HUES48 (cell line): ENCODE measurements around the gene COBL.

Experiments used
- H3K27ac ChIP-seq: one replicate; pipeline ENCODE4 v1.7.0; 2013; ENCODE audit warnings: low read depth, low read length, inconsistent platforms
- H3K27me3 ChIP-seq: 2 replicates; pipeline ENCODE4 v1.6.1; 2013; ENCODE audit warnings: mild to moderate bottlenecking, low read length; ENCODE audit not compliant: control insufficient read depth, insufficient read depth
- H3K36me3 ChIP-seq: 2 replicates; pipeline ENCODE4 v1.6.1; 2013; ENCODE audit warnings: low read length; ENCODE audit not compliant: control insufficient read depth, insufficient read depth
- H3K4me1 ChIP-seq: 2 replicates; pipeline ENCODE4 v1.6.1; 2013; ENCODE audit warnings: mild to moderate bottlenecking, low read length; ENCODE audit not compliant: control insufficient read depth, insufficient read depth
- H3K4me3 ChIP-seq: 2 replicates; pipeline ENCODE4 v1.5.1; 2013; ENCODE audit warnings: mild to moderate bottlenecking, low read depth, low read length
- H3K9ac ChIP-seq: 2 replicates; pipeline ENCODE4 v1.6.1; 2013; ENCODE audit warnings: mild to moderate bottlenecking, low read depth, low read length, moderate library complexity
- H3K9me3 ChIP-seq: 2 replicates; pipeline ENCODE4 v1.6.1; 2013; ENCODE audit warnings: low read length; ENCODE audit not compliant: control insufficient read depth, insufficient read depth

COBL gene

DNA sequence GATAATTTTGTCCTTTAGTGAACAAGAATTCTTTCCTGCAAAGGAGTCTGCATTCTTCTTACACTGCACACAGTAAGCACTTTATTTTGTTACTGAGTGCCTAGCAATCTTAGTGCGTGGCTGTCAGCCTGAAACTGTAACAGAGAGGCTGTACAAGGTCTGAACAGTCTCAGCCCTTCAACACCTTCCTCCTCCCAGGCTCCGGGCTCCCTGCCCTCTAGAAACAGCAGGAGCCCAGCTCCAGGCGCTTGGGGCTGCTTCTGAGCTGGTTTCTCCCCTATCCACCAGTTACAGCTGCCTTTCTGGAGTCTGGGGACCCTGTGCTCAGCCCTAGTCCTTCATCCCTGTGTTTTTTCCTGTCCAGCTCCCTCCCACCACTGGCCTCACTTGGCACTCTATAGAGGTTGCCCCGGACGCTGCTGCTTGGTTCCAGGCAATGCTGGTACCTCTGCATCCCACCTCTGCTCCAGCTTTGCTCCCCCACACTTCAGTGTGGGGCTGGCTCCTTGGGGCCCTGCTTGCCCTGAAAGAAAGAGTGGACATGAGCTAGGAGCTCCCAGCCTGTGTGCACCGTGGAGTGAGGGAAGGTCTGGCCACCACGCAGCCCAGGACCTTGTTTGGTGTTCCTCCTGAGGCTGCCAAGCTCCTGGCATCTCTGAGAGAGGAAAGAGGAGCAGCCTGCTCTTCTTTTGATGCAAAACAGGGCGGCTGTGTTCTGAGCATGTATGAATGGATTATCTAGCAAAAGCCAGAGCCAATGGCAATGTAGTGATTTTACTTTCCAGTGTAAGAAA, 282.7 kb downstream of the COBL start:
- peaks cover 19% of the 10 kb centered on the region for H3K4me1 ChIP-seq
- H3K36me3 ChIP-seq, result peaks cover 23% of the 10 kb centered on the region
- no peak overlapping the region for H3K9ac ChIP-seq
- H3K4me3 ChIP-seq, result no peak overlapping the region
- H3K27me3 ChIP-seq, result no peaks in the 10 kb centered on the region
- H3K27ac ChIP-seq, result peak overlapping the region; percentile 67
- no peaks in the 10 kb centered on the region for H3K9me3 ChIP-seq

DNA sequence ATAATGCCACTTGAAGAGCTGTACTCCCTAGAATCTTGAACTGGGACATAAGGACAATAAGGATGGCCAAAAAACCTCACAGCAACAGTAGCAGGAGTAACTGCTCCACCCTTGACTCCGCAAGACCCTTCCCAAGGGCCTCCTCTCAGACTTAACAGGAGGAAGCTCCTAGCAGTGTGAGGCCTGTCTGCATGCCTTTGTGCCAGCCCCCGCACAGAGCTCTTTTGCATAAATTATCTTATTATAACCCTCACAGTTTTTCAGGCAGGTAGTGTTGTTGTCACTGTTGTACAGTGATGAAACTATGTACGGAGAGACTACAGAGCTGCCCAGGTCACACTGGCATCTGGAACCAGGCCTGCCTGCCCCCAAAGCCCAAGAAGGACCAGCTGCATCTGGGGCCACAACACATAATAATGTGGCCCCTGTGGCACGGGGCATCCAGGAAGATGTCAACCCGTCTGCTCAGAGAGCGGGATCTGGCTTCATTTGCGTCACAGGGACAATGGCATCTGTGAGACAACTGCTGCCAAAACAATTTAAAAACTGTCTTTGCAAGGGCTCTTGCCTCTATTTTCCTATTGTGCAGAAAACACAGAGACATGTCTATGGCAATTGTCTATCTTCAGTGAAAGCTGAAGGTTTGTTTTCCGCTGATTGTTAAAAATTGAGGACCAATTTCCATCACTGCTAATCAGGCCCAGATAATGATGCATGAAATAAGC, 284.7 kb downstream of the COBL start:
- Histone ChIP-seq H3K4me3 (no peak overlapping the region), H3K9me3 (no peaks in the 10 kb centered on the region), H3K9ac (no peak overlapping the region), H3K36me3 (peaks cover 43% of the 10 kb centered on the region), H3K4me1 (peaks cover 19% of the 10 kb centered on the region), H3K27ac (no peak overlapping the region), H3K27me3 (no peaks in the 10 kb centered on the region)

DNA sequence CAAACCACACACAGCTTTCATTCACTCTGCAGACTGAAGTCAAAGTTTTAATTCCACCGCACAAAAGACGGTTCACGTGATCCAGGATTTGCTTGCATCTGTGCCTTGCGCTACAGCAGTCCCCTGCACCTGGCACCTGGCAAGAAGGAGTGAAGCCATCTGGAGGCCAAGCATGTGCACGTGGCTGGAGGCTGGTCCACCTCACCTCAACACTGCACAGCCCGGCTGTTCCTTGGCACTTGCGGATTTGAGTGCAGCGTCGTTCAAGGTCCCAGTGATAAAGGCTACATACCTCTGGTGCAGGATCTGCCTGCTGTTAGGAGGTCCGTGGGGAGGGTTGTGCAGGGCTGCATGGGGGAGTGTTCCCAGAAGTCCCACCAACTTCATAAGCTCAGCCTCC, 285.4 kb downstream of the COBL start:
- no peak overlapping the region for H3K27ac ChIP-seq

DNA sequence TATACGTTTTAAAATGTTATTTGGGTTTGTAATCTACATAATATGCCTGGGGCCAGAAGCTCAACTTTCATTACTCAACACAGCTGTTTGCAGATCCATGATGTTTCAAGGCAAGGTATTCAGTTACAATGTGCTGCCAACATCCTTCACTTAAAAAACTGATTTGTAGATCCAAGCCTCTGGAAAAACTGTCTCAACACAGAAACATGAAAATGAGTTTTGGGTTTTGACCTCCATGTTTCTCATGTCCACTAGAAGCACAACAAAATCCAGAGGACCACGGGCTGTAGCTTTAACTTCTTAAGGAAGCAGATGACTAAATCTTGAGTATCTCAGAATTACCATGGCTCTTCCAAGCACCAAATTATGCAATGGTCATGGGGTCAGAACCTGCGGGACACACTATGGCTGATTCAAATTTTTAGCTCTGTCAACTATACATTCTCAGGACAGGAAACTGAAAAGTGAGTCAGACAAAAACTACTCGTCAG, 286.9 kb downstream of the COBL start:
- Histone ChIP-seq H3K36me3 (peaks cover 60% of the 10 kb centered on the region), H3K9ac (no peak overlapping the region), H3K9me3 (no peaks in the 10 kb centered on the region), H3K4me1 (peaks cover 10% of the 10 kb centered on the region), H3K27ac (no peak overlapping the region), H3K4me3 (no peak overlapping the region), H3K27me3 (no peaks in the 10 kb centered on the region)

More for the DNA sequence above, 285.4 kb downstream of the COBL start:
- Histone ChIP-seq H3K4me1 (peaks cover 19% of the 10 kb centered on the region), H3K9ac (no peak overlapping the region), H3K36me3 (peaks cover 49% of the 10 kb centered on the region), H3K4me3 (no peak overlapping the region), H3K9me3 (no peaks in the 10 kb centered on the region), H3K27me3 (no peaks in the 10 kb centered on the region)

DNA sequence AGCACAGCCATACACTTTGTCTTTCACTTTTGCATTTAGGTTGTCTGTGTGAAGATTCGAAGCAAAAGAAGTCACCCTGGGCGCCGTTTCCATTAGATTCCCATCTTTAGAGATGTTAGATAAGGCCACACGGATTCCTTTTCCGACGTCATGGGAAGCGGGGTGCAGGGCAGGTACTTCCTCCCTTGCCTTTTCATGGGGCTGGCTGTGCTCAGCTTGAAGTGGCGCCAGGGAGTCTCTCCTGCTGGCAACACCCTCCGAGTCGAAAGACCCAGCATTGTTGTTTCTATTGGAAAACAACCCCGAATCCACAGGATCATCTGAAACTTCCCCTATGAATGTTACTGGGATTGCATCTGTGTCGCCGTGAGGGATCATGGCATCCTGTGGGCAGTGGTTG, 287.5 kb downstream of the COBL start:
- Histone ChIP-seq H3K9ac (no peak overlapping the region), H3K4me1 (peaks cover 3% of the 10 kb centered on the region; the same call in 1 of the 2 replicates), H3K36me3 (peaks cover 65% of the 10 kb centered on the region), H3K4me3 (no peak overlapping the region), H3K9me3 (no peaks in the 10 kb centered on the region), H3K27me3 (no peaks in the 10 kb centered on the region), H3K27ac (no peak overlapping the region)

DNA sequence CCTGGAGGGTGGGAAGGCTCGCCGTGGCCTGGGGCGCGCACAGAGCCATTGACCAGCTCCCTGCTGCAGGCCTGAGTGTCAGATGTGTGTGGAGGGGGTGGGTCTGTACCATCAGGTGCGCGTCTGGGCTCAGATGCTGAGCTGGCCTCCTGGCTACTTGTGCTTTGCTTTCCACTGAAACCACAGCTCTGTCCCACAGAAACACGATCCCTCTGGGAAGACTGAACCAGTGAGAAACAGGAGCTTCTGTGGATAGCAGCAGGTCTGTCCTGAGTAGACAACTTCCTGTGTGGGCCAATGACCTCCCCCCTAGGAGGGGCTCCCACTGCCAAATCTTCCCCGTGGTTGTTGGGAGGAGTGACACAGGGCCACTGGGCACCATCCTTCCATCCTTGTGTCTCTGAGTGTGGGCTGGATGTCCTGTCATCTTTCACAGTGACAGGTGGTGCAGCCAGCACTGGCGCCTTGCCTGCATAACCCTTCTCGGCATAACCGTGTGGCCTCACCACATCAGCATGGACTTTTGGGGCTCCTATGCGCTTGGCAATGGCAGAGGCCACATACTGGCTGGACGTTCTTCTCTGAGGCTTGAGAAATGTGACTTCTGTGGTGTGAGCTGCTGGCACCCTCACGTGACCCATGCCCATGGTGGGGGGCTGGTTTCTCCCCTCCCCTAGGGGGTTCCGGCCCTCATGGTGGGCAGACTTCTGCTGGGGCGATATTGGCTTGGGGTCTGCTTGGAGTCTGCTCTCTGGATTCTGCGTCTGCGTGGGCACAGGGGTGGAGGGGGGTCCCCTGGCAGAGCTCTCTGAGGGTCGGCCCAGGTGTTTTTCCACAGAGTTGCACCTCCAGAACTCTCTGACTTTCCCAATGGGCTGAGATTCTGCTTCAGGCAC, 288.4 kb downstream of the COBL start:
- H3K27me3 ChIP-seq, result no peaks in the 10 kb centered on the region
- H3K9ac ChIP-seq, result no peak overlapping the region
- no peaks in the 10 kb centered on the region for H3K9me3 ChIP-seq
- no peaks in the 10 kb centered on the region for H3K4me1 ChIP-seq
- H3K27ac ChIP-seq, result no peak overlapping the region
- no peak overlapping the region for H3K4me3 ChIP-seq
- peaks cover 70% of the 10 kb centered on the region for H3K36me3 ChIP-seq

DNA sequence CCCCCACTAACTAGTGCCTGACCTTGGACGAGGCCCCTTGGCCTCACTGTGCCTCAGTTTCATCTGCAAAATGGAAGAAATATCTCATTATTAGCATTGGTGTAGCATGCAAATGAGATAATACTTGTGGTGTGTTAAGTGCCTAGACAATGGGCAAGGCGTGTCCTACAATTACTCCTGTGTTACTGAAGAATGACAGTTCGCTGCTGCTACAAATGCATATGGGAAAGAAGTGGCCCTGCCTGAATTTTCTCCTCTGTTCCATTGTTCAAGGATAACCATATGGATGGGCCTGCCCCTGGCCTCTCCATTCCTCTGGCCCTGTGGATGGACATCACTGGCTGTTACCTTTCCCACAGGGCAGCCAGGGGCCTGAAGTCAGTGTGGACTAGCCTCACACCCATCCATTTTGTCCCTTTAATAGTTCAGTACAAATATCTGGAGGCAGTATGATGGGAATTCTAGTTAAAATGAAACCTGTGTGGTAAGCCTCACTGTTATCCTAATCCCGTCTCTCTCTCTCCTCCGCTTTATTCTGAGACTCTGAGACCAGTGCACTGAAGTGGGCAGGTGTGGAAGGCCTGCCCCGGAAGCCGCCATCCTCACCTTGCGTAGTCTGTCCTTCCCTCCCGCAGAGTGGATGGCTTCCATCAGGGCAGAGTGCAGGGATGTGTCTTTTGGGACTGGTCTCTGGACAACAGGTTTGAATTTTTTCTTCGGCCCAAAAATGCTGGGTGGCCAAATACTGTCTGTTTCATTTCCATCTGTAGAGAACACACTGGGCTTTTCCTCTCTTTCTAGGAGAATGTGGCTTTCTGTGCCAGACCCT, 289.3 kb downstream of the COBL start:
- Histone ChIP-seq H3K9ac (no peak overlapping the region), H3K4me3 (no peak overlapping the region), H3K27ac (no peak overlapping the region), H3K9me3 (no peaks in the 10 kb centered on the region), H3K4me1 (no peaks in the 10 kb centered on the region), H3K27me3 (no peaks in the 10 kb centered on the region), H3K36me3 (peaks cover 71% of the 10 kb centered on the region)

DNA sequence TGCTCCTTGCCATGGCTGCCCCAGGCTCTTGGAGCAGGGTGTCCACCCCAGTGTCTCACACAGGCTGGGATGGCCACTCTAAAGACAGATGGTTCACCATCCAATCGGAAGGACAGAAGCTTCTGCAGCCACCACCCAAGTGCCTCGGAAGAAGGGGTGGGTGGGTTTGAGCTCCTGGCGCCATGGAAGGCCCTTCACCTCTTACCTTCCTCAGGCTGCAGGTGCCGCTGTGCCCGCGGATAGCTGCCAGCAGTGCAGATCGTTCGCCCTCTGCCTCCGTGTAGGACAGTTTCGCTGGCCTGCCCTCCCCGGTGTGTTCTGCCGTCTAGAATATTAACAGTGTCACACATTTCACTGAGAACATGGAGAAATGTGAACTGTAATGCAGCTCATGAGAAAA, 290.3 kb downstream of the COBL start:
- H3K36me3 ChIP-seq, result peaks cover 75% of the 10 kb centered on the region
- no peak overlapping the region for H3K4me3 ChIP-seq
- H3K4me1 ChIP-seq, result no peaks in the 10 kb centered on the region
- no peaks in the 10 kb centered on the region for H3K9me3 ChIP-seq
- no peak overlapping the region for H3K27ac ChIP-seq
- no peak overlapping the region for H3K9ac ChIP-seq
- no peaks in the 10 kb centered on the region for H3K27me3 ChIP-seq

DNA sequence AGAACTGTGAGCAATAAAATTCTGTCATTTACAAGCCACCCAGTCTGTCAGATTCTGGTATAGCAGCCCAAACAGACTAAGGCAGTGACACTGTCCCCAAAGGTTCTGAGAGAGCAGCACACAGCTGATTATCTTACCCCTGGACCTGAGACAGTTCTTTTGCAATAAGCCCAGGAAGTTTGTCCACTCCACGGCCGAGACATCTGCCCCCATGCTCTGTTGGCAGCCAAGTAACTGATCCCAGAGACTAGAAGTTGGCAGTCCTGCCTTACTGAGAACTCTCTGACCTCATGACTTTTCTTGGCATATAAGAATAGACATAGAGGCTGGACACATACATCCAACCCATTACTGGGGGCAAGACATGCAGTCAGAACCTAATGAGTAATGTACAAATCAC, 290.9 kb downstream of the COBL start:
- Histone ChIP-seq H3K27ac (no peak overlapping the region), H3K36me3 (peaks cover 69% of the 10 kb centered on the region), H3K9ac (no peak overlapping the region), H3K4me1 (no peaks in the 10 kb centered on the region), H3K27me3 (no peaks in the 10 kb centered on the region), H3K9me3 (no peaks in the 10 kb centered on the region), H3K4me3 (no peak overlapping the region)

DNA sequence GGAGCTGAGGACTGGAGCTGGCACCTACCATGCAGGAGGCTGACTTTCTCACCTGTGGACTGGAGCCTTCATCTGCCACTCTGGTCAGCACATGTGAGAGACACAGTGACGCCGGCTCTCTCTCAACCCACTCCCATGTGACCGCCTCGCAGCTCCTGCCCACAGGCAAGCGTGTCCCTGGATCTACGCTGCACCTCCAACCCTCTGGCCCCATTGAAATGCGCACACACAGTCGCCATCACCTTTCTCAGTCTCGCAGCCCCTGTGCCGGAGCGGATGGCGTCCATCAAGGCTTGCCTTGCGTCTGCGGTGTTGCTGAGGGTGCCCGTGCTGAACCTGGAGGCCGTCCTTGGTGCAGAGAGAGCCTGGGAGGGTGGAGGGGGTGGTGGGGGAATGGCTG, 291.7 kb downstream of the COBL start:
- H3K27ac ChIP-seq, result no peak overlapping the region
- H3K9ac ChIP-seq, result no peak overlapping the region
- H3K4me1 ChIP-seq, result no peaks in the 10 kb centered on the region
- peaks cover 63% of the 10 kb centered on the region for H3K36me3 ChIP-seq
- H3K9me3 ChIP-seq, result no peaks in the 10 kb centered on the region
- no peaks in the 10 kb centered on the region for H3K27me3 ChIP-seq
- H3K4me3 ChIP-seq, result no peak overlapping the region
